Stimulated activated memory B cell treated with anti-CD40 and anti-IgM and Interleukin-4, amounts not matched to agents 10 μg/mL and 1 μg/mL and 100 μg/mL, for 72 hours (primary cell): Measurements from ENCODE around the gene TMEM59.
"Not testable (repeated sequence)": the region's sequence is repeated elsewhere in the genome, so short reads cannot be mapped to it uniquely, and the experiment has no call there.

Experiments used
- ATAC-seq: fragments of 150-1000 bp; cut with Tn5 transposase; 2 replicates; pipeline ENCODE4 v1.10.0; 2021
- H3K27ac Mint-ChIP-seq: one replicate; pipeline ENCODE4 v1.8.0; 2022; ENCODE audit warnings: mild to moderate bottlenecking, mixed read lengths
- H3K27me3 Mint-ChIP-seq: one replicate; pipeline ENCODE4 v1.8.0; 2022; ENCODE audit warnings: mixed read lengths
- H3K36me3 Mint-ChIP-seq: one replicate; pipeline ENCODE4 v1.8.0; 2022; ENCODE audit warnings: mixed read lengths
- H3K4me1 Mint-ChIP-seq: one replicate; pipeline ENCODE4 v1.8.0; 2022; ENCODE audit warnings: mixed read lengths
- H3K4me3 Mint-ChIP-seq: one replicate; pipeline ENCODE4 v1.8.0; 2022; ENCODE audit warnings: mild to moderate bottlenecking, moderate library complexity, mixed read lengths
- H3K9me3 Mint-ChIP-seq: one replicate; pipeline ENCODE4 v1.8.0; 2022; ENCODE audit warnings: mixed read lengths

TMEM59 gene

GRCh38 chr1:54052934-54053744 is at the start of gene TMEM59, which contains the start of gene TCEANC2:
Gene TMEM59, minus strand, starts transcription at chr1:54053204. Its CDS starts 16 bp downstream, at chr1:54053188.
Gene TCEANC2, plus strand, starts transcription at chr1:54053608. Its CDS starts 815 bp downstream, at chr1:54054423.
- peak; percentile 99 for ATAC-seq
- no peaks in the 10 kb centered on the region for H3K9me3 Mint-ChIP-seq
- no peak within 1 kb of the TSS for H3K27ac Mint-ChIP-seq
- peaks cover 28% of the 10 kb centered on the region for H3K4me1 Mint-ChIP-seq
- H3K4me3 Mint-ChIP-seq: no peak within 1 kb of the TSS
- peaks cover 20% of the 10 kb centered on the region for H3K36me3 Mint-ChIP-seq
- no peaks in the 10 kb centered on the region for H3K27me3 Mint-ChIP-seq

GRCh38 chr1:54100500-54100899 is 47.5 kb upstream of the TMEM59 start:
- H3K4me1 Mint-ChIP-seq: no peaks in the 10 kb centered on the region
- H3K4me3 Mint-ChIP-seq: no peak overlapping the region
- H3K9me3 Mint-ChIP-seq: peaks cover 6% of the 10 kb centered on the region
- ATAC-seq: no peak
- peaks cover 68% of the 10 kb centered on the region for H3K36me3 Mint-ChIP-seq
- H3K27me3 Mint-ChIP-seq: no peaks in the 10 kb centered on the region
- no peak overlapping the region for H3K27ac Mint-ChIP-seq

GRCh38 chr1:54099061-54099610 is 46.1 kb upstream of the TMEM59 start:
- Mint-ChIP-seq H3K36me3 (peaks cover 75% of the 10 kb centered on the region), H3K4me1 (no peaks in the 10 kb centered on the region), H3K27me3 (no peaks in the 10 kb centered on the region), H3K4me3 (no peak overlapping the region), H3K9me3 (peaks cover 6% of the 10 kb centered on the region), H3K27ac (no peak overlapping the region)
- ATAC-seq: no peak

- Mint-ChIP-seq H3K36me3 (peaks cover 69% of the 10 kb centered on the region), H3K27ac (no peak overlapping the region)
Observed at GRCh38 chr1:54096877-54097240, 43.9 kb upstream of the TMEM59 start.

GRCh38 chr1:54096227-54096876 is 43.3 kb upstream of the TMEM59 start:
- Mint-ChIP-seq H3K4me3 (no peak overlapping the region), H3K4me1 (no peaks in the 10 kb centered on the region), H3K27ac (no peak overlapping the region), H3K27me3 (no peaks in the 10 kb centered on the region), H3K36me3 (peaks cover 69% of the 10 kb centered on the region), H3K9me3 (no peaks in the 10 kb centered on the region)
- no peak for ATAC-seq

More at GRCh38 chr1:54096877-54097240, 43.9 kb upstream of the TMEM59 start:
- Mint-ChIP-seq H3K9me3 (peaks cover 1% of the 10 kb centered on the region), H3K4me1 (no peaks in the 10 kb centered on the region), H3K4me3 (no peak overlapping the region), H3K27me3 (no peaks in the 10 kb centered on the region)
- peak; percentile 24 for ATAC-seq

- no peak overlapping the region for H3K27ac Mint-ChIP-seq
Observed at GRCh38 chr1:54095546-54096226, 42.7 kb upstream of the TMEM59 start.

GRCh38 chr1:54094730-54095105 is 41.7 kb upstream of the TMEM59 start:
- H3K9me3 Mint-ChIP-seq, H3K27ac Mint-ChIP-seq, ATAC-seq, H3K4me1 Mint-ChIP-seq, H3K4me3 Mint-ChIP-seq, H3K27me3 Mint-ChIP-seq: not testable (repeated sequence)
- peaks cover 55% of the 10 kb centered on the region for H3K36me3 Mint-ChIP-seq

More at GRCh38 chr1:54095546-54096226, 42.7 kb upstream of the TMEM59 start:
- Mint-ChIP-seq H3K4me1 (no peaks in the 10 kb centered on the region), H3K36me3 (peaks cover 63% of the 10 kb centered on the region), H3K4me3 (no peak overlapping the region), H3K27me3 (no peaks in the 10 kb centered on the region), H3K9me3 (no peaks in the 10 kb centered on the region)
- ATAC-seq: no peak

- H3K4me1 Mint-ChIP-seq: no peaks in the 10 kb centered on the region
- H3K4me3 Mint-ChIP-seq: no peak overlapping the region
- no peaks in the 10 kb centered on the region for H3K9me3 Mint-ChIP-seq
- no peak for ATAC-seq
- peaks cover 50% of the 10 kb centered on the region for H3K36me3 Mint-ChIP-seq
- no peaks in the 10 kb centered on the region for H3K27me3 Mint-ChIP-seq
- no peak overlapping the region for H3K27ac Mint-ChIP-seq
Observed at GRCh38 chr1:54094001-54094729, 41.2 kb upstream of the TMEM59 start.

- peaks cover 36% of the 10 kb centered on the region for H3K36me3 Mint-ChIP-seq
- no peak for ATAC-seq
- H3K27me3 Mint-ChIP-seq: no peaks in the 10 kb centered on the region
- H3K4me1 Mint-ChIP-seq: no peaks in the 10 kb centered on the region
- no peak overlapping the region for H3K4me3 Mint-ChIP-seq
- no peaks in the 10 kb centered on the region for H3K9me3 Mint-ChIP-seq
- H3K27ac Mint-ChIP-seq: no peak overlapping the region
Observed at GRCh38 chr1:54091666-54092065, 38.7 kb upstream of the TMEM59 start.

- Mint-ChIP-seq H3K4me1 (no peaks in the 10 kb centered on the region), H3K36me3 (peaks cover 32% of the 10 kb centered on the region)
Observed at GRCh38 chr1:54088385-54088784, 35.4 kb upstream of the TMEM59 start.

GRCh38 chr1:54086754-54087153 is 33.8 kb upstream of the TMEM59 start:
- peaks cover 34% of the 10 kb centered on the region for H3K36me3 Mint-ChIP-seq
- no peak for ATAC-seq
- no peaks in the 10 kb centered on the region for H3K9me3 Mint-ChIP-seq
- H3K4me3 Mint-ChIP-seq: no peak overlapping the region
- H3K4me1 Mint-ChIP-seq: peaks cover 6% of the 10 kb centered on the region
- no peak overlapping the region for H3K27ac Mint-ChIP-seq
- no peaks in the 10 kb centered on the region for H3K27me3 Mint-ChIP-seq

More at GRCh38 chr1:54088385-54088784, 35.4 kb upstream of the TMEM59 start:
- Mint-ChIP-seq H3K4me3 (no peak overlapping the region), H3K27ac (no peak overlapping the region), H3K27me3 (no peaks in the 10 kb centered on the region), H3K9me3 (no peaks in the 10 kb centered on the region)
- ATAC-seq: no peak

- H3K36me3 Mint-ChIP-seq: peaks cover 32% of the 10 kb centered on the region
- H3K27ac Mint-ChIP-seq: no peak overlapping the region
- ATAC-seq: no peak
- no peaks in the 10 kb centered on the region for H3K27me3 Mint-ChIP-seq
- no peaks in the 10 kb centered on the region for H3K9me3 Mint-ChIP-seq
- H3K4me1 Mint-ChIP-seq: peaks cover 12% of the 10 kb centered on the region
- H3K4me3 Mint-ChIP-seq: no peak overlapping the region
Observed at GRCh38 chr1:54084794-54085193, 31.8 kb upstream of the TMEM59 start.

- Mint-ChIP-seq H3K36me3 (peaks cover 43% of the 10 kb centered on the region), H3K9me3 (no peaks in the 10 kb centered on the region), H3K27ac (peak overlapping the region; percentile 9), H3K4me1 (peaks cover 18% of the 10 kb centered on the region), H3K27me3 (no peaks in the 10 kb centered on the region), H3K4me3 (no peak overlapping the region)
- ATAC-seq: peak; percentile 73
Observed at GRCh38 chr1:54081306-54082270, 28.6 kb upstream of the TMEM59 start.

- no peak for ATAC-seq
- Mint-ChIP-seq H3K4me3 (no peak overlapping the region), H3K27me3 (no peaks in the 10 kb centered on the region), H3K4me1 (peaks cover 20% of the 10 kb centered on the region), H3K9me3 (no peaks in the 10 kb centered on the region), H3K27ac (no peak overlapping the region), H3K36me3 (peaks cover 39% of the 10 kb centered on the region)
Observed at GRCh38 chr1:54080598-54081049, 27.6 kb upstream of the TMEM59 start.
